Left renal cortex interstitium (tissue), 4 donors: Measurements from ENCODE around the gene SCP2. TPM values are rescaled to one million over a fixed set of nuclear protein-coding genes. Genes with fewer than 3 reads are reported as not detected.

ENCODE experiments used
- DNase-seq, 4 donors: peaks; one replicate each; pipeline ENCODE4 v3.0.0-alpha.2; 2013; ENCODE audit warnings: low read depth in 4 of 4, low spot score in 2 of 4, missing footprints in 1 of 4
- polyA plus RNA-seq, 4 donors: library from polyadenylated mRNA; unstranded; fragments of 120-200 nt; gene quantifications; one replicate each; pipeline ENCODE4 v1.2.1, GENCODE V29; 2013; ENCODE audit not compliant: insufficient read length in 4 of 4

Gene SCP2
- polyA plus RNA-seq, 4 donors = 159 to 257 (median 203) TPM

GRCh38 chr1:53092659-53093450 lies 165.8 kb downstream of the SCP2 start:
- no peak for DNase-seq

- DNase-seq = no peak
These were observed 166.3 kb downstream of the SCP2 start for GRCh38 chr1:53093451-53093754.

- no peak for DNase-seq
These were observed 166.9 kb downstream of the SCP2 start for GRCh38 chr1:53093778-53094532.

- no peak for DNase-seq
These were observed 167.4 kb downstream of the SCP2 start for GRCh38 chr1:53094533-53094919.

Other genes with a start within 250 kb of the SCP2 start
- 10 to 100 TPM; 15.3 to 17.0 (median 16.5) TPM for gene COA7, start 228.9 kb upstream of the SCP2 start, polyA plus RNA-seq
- 10 to 100 TPM; 23.3 to 28.7 (median 24.5) TPM for gene ZYG11B, start 200.8 kb upstream of the SCP2 start, polyA plus RNA-seq
- gene ZYG11A, start 84.5 kb upstream of the SCP2 start, polyA plus RNA-seq = under 1 TPM; 0.16 to 0.21 (median 0.17) TPM
- 100 to 1,000 TPM; 101 to 279 (median 175) TPM for gene ECHDC2, start 5.5 kb upstream of the SCP2 start, polyA plus RNA-seq
- 1 to 10 TPM; 1.6 to 3.1 (median 2.2) TPM for gene PODN, start 134.9 kb downstream of the SCP2 start, polyA plus RNA-seq
- under 1 TPM; 0.11 to 0.26 (median 0.14) TPM for gene SLC1A7, start 215.4 kb downstream of the SCP2 start, polyA plus RNA-seq